ENCODE measurements around the gene DND1. TPM values are rescaled to one million over a fixed set of nuclear protein-coding genes. Genes with fewer than 3 reads are reported as not detected.
"Not testable (repeated sequence)": the region's sequence is repeated elsewhere in the genome, so short reads cannot be mapped to it uniquely, and the experiment has no call there.

The DND1 gene
- total RNA-seq, 1 donor from 2014 or later: 3.5 TPM

DNA sequence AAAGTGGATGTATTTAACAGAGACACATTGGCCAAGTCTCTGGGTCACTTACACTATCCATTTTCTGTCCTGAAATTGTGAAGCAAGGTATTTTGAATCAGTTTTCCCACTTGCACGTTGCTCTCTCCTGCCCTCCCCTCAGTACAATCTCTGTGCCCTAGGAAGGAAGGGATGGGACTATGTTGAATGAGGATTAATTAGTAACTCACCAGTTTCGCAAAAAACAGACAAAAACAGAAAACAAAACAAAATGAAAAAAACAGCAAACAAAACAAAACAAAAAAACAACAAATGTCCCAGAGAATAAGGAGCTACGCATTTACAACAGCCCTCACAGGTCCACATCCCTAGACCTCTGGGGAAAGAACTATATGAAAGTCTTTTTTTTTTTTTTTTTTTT is 39.3 kb downstream of the DND1 start:
- Mint-ChIP-seq H3K27me3 (ENCODE audit: low read depth) (peaks cover 12% of the 10 kb centered on the region), H3K4me3 (ENCODE audit: low read depth) (peak overlapping the region; percentile 4), H3K27ac (no peak overlapping the region), H3K36me3 (ENCODE audit: low read depth) (no peaks in the 10 kb centered on the region), H3K9me3 (no peaks in the 10 kb centered on the region), H3K4me1 (ENCODE audit: low read depth) (peaks cover 29% of the 10 kb centered on the region)
- intact Hi-C loops (cut with micrococcal nuclease): loop anchor here (10.0 kb wide), 1 partner anchor 379 kb away; no protein-coding TSS in a partner anchor
- no peak for DNase-seq (ENCODE audit: low spot score)

DNA sequence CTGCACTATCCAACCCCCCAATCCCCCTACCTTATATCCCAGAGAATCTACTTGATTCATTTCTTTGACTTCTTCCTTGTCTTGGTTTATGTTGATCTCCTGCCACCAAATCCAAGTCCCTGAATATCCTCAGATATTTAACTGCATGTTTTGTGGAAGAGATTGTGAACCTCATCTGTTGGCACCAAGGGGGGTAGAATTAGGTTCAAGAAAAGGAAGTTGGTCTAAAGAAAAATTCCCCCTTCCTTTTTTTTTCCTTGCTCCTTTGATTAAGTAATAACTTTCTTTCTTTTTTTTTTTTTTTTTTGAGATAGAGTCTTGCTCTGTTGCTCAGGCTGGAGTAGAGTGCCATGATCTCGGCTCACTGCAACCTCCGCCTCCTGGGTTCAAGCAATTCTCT is 39.9 kb downstream of the DND1 start:
- Mint-ChIP-seq H3K36me3 (ENCODE audit: low read depth) (no peaks in the 10 kb centered on the region), H3K4me1 (ENCODE audit: low read depth) (peaks cover 25% of the 10 kb centered on the region), H3K27me3 (ENCODE audit: low read depth) (peaks cover 12% of the 10 kb centered on the region), H3K4me3 (ENCODE audit: low read depth) (peak overlapping the region; percentile 80), H3K9me3 (no peaks in the 10 kb centered on the region), H3K27ac (no peak overlapping the region)
- DNase-seq (ENCODE audit: low spot score): no peak
- intact Hi-C loops (cut with micrococcal nuclease): loop anchor here (10.0 kb wide), 1 partner anchor 379 kb away; no protein-coding TSS in a partner anchor

DNA sequence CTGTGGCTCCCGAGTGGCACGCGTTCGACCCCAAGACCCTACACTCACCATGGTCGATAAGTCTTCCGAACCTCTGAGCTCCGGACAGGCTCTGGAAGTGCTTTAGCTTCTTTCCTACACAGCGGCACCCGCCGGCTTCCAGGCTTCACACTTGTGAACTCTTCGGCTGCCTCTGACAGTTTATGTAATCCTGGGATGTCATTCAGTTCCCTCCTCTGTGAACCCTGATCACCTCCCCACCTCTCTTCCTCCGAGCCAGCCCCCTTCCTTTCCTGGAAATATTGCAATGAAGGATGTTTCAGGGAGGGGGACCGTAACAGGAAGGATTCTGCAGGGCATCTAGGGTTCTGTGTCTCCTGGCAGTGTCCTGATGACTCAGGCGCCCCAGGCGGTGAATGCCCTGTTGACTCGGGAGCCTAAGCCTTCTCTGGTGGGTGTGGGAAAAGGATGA is 40.3 kb downstream of the DND1 start, which contains the start of gene CD14:
Gene CD14 (minus strand): TSS at position 155 of the 451 bp plus-strand sequence. CDS start 104 bp downstream, at position 51.
- H3K9me3 Mint-ChIP-seq: peaks cover 4% of the 10 kb centered on the region
- H3K27ac Mint-ChIP-seq: no peak within 1 kb of the TSS
- no peak for DNase-seq (ENCODE audit: low spot score)
- intact Hi-C loops (cut with micrococcal nuclease): loop anchor here (10.0 kb wide), 1 partner anchor 378 kb away; no protein-coding TSS in a partner anchor
- peaks cover 23% of the 10 kb centered on the region for H3K4me1 Mint-ChIP-seq (ENCODE audit: low read depth)
- peak within 1 kb of the TSS; percentile 80 for H3K4me3 Mint-ChIP-seq (ENCODE audit: low read depth)
- H3K27me3 Mint-ChIP-seq (ENCODE audit: low read depth): peaks cover 14% of the 10 kb centered on the region
- no peaks in the 10 kb centered on the region for H3K36me3 Mint-ChIP-seq (ENCODE audit: low read depth)

DNA sequence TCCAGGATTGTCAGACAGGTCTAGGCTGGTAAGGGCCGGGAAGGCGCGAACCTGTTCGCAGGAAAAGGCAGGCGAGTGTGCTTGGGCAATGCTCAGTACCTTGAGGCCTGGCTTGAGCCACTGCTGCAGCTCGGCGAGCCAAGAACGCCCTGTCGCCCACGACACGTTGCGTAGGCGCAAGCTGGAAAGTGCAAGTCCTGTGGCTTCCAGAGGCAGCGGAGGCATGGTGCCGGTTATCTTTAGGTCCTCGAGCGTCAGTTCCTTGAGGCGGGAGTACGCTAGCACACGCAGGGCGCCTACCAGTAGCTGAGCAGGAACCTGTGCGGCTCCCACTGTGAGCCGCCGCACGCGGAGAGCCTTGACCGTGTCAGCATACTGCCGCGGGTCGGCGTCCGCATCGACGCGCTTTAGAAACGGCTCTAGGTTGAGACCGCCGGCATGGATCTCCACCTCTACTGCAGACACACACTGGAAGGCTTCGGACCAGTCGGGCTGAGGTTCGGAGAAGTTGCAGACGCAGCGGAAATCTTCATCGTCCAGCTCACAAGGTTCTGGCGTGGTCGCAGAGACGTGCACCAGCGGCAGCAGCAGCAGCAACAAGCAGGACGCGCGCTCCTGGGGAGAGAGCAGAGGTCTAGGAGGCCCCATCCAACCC is 40.9 kb downstream of the DND1 start:
- DNase-seq (ENCODE audit: low spot score): peak; percentile 27
- H3K4me1 Mint-ChIP-seq (ENCODE audit: low read depth): peaks cover 23% of the 10 kb centered on the region
- H3K4me3 Mint-ChIP-seq (ENCODE audit: low read depth): peak overlapping the region; percentile 80
- H3K9me3 Mint-ChIP-seq: peaks cover 9% of the 10 kb centered on the region
- no peaks in the 10 kb centered on the region for H3K36me3 Mint-ChIP-seq (ENCODE audit: low read depth)
- H3K27ac Mint-ChIP-seq: no peak overlapping the region
- H3K27me3 Mint-ChIP-seq (ENCODE audit: low read depth): peaks cover 14% of the 10 kb centered on the region
- intact Hi-C loops (cut with micrococcal nuclease): loop anchor here (10.0 kb wide), 1 partner anchor 378 kb away; no protein-coding TSS in a partner anchor

GRCh38 chr5:140631831-140632365 is 41.5 kb downstream of the DND1 start:
- no peak for DNase-seq (ENCODE audit: low spot score)
- no peak overlapping the region for H3K27ac Mint-ChIP-seq
- peak overlapping the region; percentile 80 for H3K4me3 Mint-ChIP-seq (ENCODE audit: low read depth)
- peaks cover 23% of the 10 kb centered on the region for H3K4me1 Mint-ChIP-seq (ENCODE audit: low read depth)
- H3K36me3 Mint-ChIP-seq (ENCODE audit: low read depth): no peaks in the 10 kb centered on the region
- intact Hi-C loops (cut with micrococcal nuclease): loop anchor here (10.0 kb wide), 1 partner anchor 377 kb away; no protein-coding TSS in a partner anchor
- peaks cover 11% of the 10 kb centered on the region for H3K9me3 Mint-ChIP-seq
- H3K27me3 Mint-ChIP-seq (ENCODE audit: low read depth): peaks cover 14% of the 10 kb centered on the region

DNA sequence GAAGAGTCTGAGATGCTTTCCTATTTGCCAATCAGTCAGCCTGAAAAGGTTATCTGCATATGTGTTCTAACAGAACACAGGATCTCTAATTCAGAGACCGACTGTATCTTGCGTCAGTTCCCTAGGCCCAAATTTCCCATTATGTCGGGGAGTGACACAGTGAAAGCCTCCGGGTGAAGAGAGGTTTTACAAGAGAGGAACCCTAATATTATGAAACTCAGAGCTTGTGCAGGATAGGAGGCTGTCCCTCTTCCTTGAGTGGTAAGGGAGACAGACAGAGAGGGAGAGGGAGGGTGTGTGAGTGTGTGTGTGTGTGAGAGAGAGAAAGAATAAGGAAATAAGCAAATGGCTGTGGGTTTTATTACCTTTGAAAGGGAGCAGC is 42.3 kb downstream of the DND1 start:
- intact Hi-C loops (cut with micrococcal nuclease): loop anchor here (10.0 kb wide), 1 partner anchor 376 kb away; no protein-coding TSS in a partner anchor
- peaks cover 23% of the 10 kb centered on the region for H3K4me1 Mint-ChIP-seq (ENCODE audit: low read depth)
- peaks cover 11% of the 10 kb centered on the region for H3K9me3 Mint-ChIP-seq
- H3K36me3 Mint-ChIP-seq (ENCODE audit: low read depth): no peaks in the 10 kb centered on the region
- H3K27ac Mint-ChIP-seq: no peak overlapping the region
- peak overlapping the region; percentile 50 for H3K4me3 Mint-ChIP-seq (ENCODE audit: low read depth)
- DNase-seq (ENCODE audit: low spot score): no peak
- H3K27me3 Mint-ChIP-seq (ENCODE audit: low read depth): peaks cover 14% of the 10 kb centered on the region

DNA sequence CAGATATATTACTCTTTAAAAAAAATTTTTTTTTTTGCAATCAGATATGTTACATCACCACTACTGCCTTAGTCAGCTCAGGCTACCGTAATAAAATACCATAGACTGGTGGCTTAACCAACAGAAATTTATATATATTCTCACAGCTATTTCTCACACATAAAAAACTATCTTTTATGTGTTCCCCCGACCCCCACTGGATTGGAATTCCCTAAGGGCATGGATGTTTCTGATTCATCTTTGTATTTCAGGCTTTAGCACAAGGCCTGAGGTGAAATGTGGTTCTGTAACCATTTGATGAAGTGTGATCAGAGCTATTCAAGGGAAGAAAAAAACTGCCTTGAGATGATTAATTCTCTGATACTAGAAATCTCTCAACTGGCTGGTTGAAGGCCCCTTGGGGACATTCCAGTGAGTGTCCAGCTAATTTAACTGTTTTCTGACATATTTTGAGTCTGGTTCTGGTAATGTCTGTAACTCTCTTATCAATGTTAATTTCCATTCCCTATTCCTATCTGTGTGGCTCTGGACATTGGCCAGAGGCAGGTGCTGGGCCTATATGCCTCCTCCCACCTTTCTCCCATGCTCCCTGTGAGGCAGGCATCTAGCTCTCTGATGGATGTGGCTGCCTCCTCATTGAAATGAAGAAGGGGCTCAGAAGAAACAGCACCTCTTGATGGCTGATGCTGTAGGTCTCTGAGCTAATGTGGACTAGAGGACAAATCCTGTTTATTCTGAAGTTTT is 42.9 kb downstream of the DND1 start:
- no peaks in the 10 kb centered on the region for H3K36me3 Mint-ChIP-seq (ENCODE audit: low read depth)
- intact Hi-C loops (cut with micrococcal nuclease): loop anchor here (10.0 kb wide), 1 partner anchor 376 kb away; no protein-coding TSS in a partner anchor
- no peak overlapping the region for H3K27ac Mint-ChIP-seq
- H3K4me1 Mint-ChIP-seq (ENCODE audit: low read depth): peaks cover 23% of the 10 kb centered on the region
- peaks cover 11% of the 10 kb centered on the region for H3K9me3 Mint-ChIP-seq
- no peak overlapping the region for H3K4me3 Mint-ChIP-seq (ENCODE audit: low read depth)
- DNase-seq (ENCODE audit: low spot score): no peak
- peaks cover 17% of the 10 kb centered on the region for H3K27me3 Mint-ChIP-seq (ENCODE audit: low read depth)

DNA sequence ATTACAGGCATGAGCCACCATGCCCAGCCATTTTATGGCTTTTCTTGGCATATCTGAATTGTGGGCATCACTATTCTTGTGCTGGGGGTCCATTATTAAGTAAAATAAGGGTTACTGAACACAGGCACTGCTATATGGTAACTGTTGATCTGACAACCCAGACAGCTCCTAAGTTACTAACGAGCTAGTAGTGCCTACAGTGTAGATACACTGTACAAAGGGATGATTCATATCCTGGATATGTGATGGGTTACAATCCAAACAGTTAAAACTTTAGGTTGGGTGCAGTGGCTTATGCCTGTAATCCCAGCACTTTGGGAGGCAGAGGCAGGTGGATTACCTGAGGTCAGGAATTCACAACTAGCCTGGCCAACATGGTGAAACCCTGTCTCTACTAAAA is 44.7 kb downstream of the DND1 start:
- intact Hi-C loops (cut with micrococcal nuclease): no loop called here
- no peak for DNase-seq (ENCODE audit: low spot score)
- Mint-ChIP-seq H3K36me3 (ENCODE audit: low read depth) (no peaks in the 10 kb centered on the region), H3K27me3 (ENCODE audit: low read depth) (peaks cover 18% of the 10 kb centered on the region), H3K9me3 (peaks cover 11% of the 10 kb centered on the region), H3K4me3 (ENCODE audit: low read depth) (no peak overlapping the region), H3K27ac (no peak overlapping the region), H3K4me1 (ENCODE audit: low read depth) (peaks cover 18% of the 10 kb centered on the region)

DNA sequence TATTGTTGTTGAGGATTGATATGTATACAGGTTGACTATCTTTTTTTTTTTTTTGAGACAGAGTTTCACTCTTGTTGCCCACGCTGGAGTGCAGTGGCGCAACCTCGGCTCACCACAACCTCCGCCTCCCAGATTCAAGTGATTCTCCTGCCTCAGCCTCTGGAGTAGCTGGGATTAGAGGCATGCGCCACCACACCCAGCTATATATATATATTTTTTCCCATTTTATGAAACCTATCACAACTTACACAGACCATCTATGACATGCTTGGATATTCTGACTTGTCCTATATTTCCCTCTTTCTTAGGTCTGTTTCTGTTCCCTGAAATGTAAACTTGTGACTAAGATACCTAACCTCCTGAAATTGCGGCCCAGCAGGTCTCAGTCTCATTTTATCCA is 45.4 kb downstream of the DND1 start:
- H3K36me3 Mint-ChIP-seq (ENCODE audit: low read depth): no peaks in the 10 kb centered on the region

GRCh38 chr5:140624886-140625285 is 48.5 kb downstream of the DND1 start:
- Mint-ChIP-seq H3K27me3 (ENCODE audit: low read depth) (peaks cover 15% of the 10 kb centered on the region), H3K9me3 (peaks cover 11% of the 10 kb centered on the region)
- H3K27ac Mint-ChIP-seq; DNase-seq (ENCODE audit: low spot score); H3K4me1 Mint-ChIP-seq (ENCODE audit: low read depth); intact Hi-C loops (cut with micrococcal nuclease); H3K4me3 Mint-ChIP-seq (ENCODE audit: low read depth); H3K36me3 Mint-ChIP-seq (ENCODE audit: low read depth): not testable (repeated sequence)

More for the DNA sequence above, 45.4 kb downstream of the DND1 start:
- no peak for DNase-seq (ENCODE audit: low spot score)
- no peak overlapping the region for H3K4me3 Mint-ChIP-seq (ENCODE audit: low read depth)
- peaks cover 17% of the 10 kb centered on the region for H3K27me3 Mint-ChIP-seq (ENCODE audit: low read depth)
- peaks cover 12% of the 10 kb centered on the region for H3K4me1 Mint-ChIP-seq (ENCODE audit: low read depth)
- intact Hi-C loops (cut with micrococcal nuclease): no loop called here
- peaks cover 11% of the 10 kb centered on the region for H3K9me3 Mint-ChIP-seq
- H3K27ac Mint-ChIP-seq: no peak overlapping the region

GRCh38 chr5:140623061-140623460 is 50.3 kb downstream of the DND1 start:
- H3K27me3 Mint-ChIP-seq (ENCODE audit: low read depth): peaks cover 26% of the 10 kb centered on the region
- intact Hi-C loops (cut with micrococcal nuclease): not testable (repeated sequence)

DNA sequence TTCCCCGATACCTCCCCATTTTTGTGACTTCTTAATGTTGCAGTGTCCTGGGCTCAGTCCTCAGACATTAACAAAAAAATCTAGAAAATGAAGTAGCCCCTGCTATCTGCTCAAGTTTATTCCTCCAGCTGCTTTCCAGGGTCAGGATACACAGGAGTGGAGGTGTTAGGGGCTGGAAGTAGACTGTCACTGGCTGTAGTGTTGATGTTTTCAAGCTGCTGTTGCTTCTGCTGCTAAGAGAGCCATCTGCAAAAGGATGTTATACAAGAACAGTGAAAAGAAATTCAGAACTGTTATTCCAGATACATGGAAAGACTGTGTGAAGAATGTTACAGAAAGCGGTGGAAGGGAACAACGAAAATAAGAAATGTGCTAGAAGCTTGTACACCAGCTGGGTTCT is 51.1 kb downstream of the DND1 start:
- Mint-ChIP-seq H3K9me3 (peaks cover under 1% of the 10 kb centered on the region), H3K27ac (no peak overlapping the region), H3K4me1 (ENCODE audit: low read depth) (no peaks in the 10 kb centered on the region), H3K36me3 (ENCODE audit: low read depth) (no peaks in the 10 kb centered on the region), H3K4me3 (ENCODE audit: low read depth) (no peak overlapping the region), H3K27me3 (ENCODE audit: low read depth) (peaks cover 28% of the 10 kb centered on the region)
- no peak for DNase-seq (ENCODE audit: low spot score)
- intact Hi-C loops (cut with micrococcal nuclease): no loop called here

More at GRCh38 chr5:140623061-140623460, 50.3 kb downstream of the DND1 start:
- DNase-seq (ENCODE audit: low spot score); H3K9me3 Mint-ChIP-seq; H3K27ac Mint-ChIP-seq; H3K4me3 Mint-ChIP-seq (ENCODE audit: low read depth); H3K36me3 Mint-ChIP-seq (ENCODE audit: low read depth); H3K4me1 Mint-ChIP-seq (ENCODE audit: low read depth): not testable (repeated sequence)
